Upper lobe of left lung (tissue), 6 donors: ENCODE data around the gene ANGPTL1. TPM values are rescaled to one million over a fixed set of nuclear protein-coding genes. Genes with fewer than 3 reads are reported as not detected.
"Not testable (repeated sequence)": the region's sequence is repeated elsewhere in the genome, so short reads cannot be mapped to it uniquely, and the experiment has no call there.

ENCODE experiments used
- ATAC-seq, 2 donors: fragments of 200-7000 bp; cut with Tn5 transposase; one replicate each; pipeline ENCODE4 v1.9.1; 2022; ENCODE audit warnings: mild to moderate bottlenecking in 2 of 2, moderate library complexity in 2 of 2; ENCODE audit not compliant: low FRiP score in 2 of 2
- DNase-seq, 2 donors: peaks; one replicate each; pipeline ENCODE4 v3.0.0-alpha.2; 2019 to 2020
- H3K27ac ChIP-seq, 4 donors: fragments of 200-600 bp; sonication (generic); one replicate each; pipeline ENCODE4 v1.5.1; 2016 to 2019
- H3K27me3 ChIP-seq, 4 donors: fragments of 200-600 bp; sonication (generic); one replicate each; pipeline ENCODE4 v1.5.1; 2017 to 2019
- H3K36me3 ChIP-seq, 4 donors: fragments of 200-600 bp; sonication (generic); one replicate each; pipeline ENCODE4 v1.5.1; 2016 to 2019
- H3K4me1 ChIP-seq, 4 donors: fragments of 200-600 bp; sonication (generic); one replicate each; pipeline ENCODE4 v1.5.1; 2018 to 2019
- H3K4me3 ChIP-seq, 4 donors: fragments of 200-600 bp; sonication (generic); one replicate each; pipeline ENCODE4 v1.5.1; 2017 to 2019; ENCODE audit warnings: mild to moderate bottlenecking in 2 of 4, moderate library complexity in 1 of 4
- H3K9me3 ChIP-seq, 4 donors: fragments of 200-600 bp; sonication (generic); one replicate each; pipeline ENCODE4 v1.5.1; 2018 to 2019
- CTCF ChIP-seq, 6 experiments: fragments of 450-650 bp in 4 of 6; fragments of 200-600 bp in 2 of 6; sonication (generic) in 2 of 6; IDR thresholded peaks; one replicate each; pipeline ENCODE4 v1.5.1; 2016 to 2019; ENCODE audit warnings: antibody characterized with exemption in 6 of 6
- EP300 ChIP-seq, 4 donors: sonication (generic); formaldehyde crosslinking; IDR thresholded peaks; one replicate each; pipeline ENCODE4 v1.5.1; 2017; ENCODE audit warnings: antibody characterized with exemption in 4 of 4, control low read depth in 2 of 4
- POLR2A ChIP-seq, 4 donors: fragments of 450-650 bp; IDR thresholded peaks; one replicate each; pipeline ENCODE4 v1.5.1; 2016 to 2017; ENCODE audit warnings: antibody characterized with exemption in 4 of 4, mild to moderate bottlenecking in 2 of 4
- POLR2AphosphoS5 ChIP-seq, 2 donors: sonication (generic); formaldehyde crosslinking; IDR thresholded peaks; one replicate each; pipeline ENCODE4 v1.5.1; 2017; ENCODE audit warnings: antibody characterized with exemption in 2 of 2
- WGBS, 2 donors: methylation state at CpG; one replicate each; pipeline ENCODE4 v1.1.5; 2017 to 2018; 5-methylcytosine and 5-hydroxymethylcytosine counted together
- total RNA-seq, 6 donors: library from RNA; depleted of rRNA in 4 of 6; stranded (reverse); fragments of >200 nt in 4 of 6; gene quantifications; one replicate each; pipeline versions ENCODE4 v1.1.0 to v1.2.1, GENCODE V29; 2016 to 2021
- donor health status: DM: no; HTN: no; CAD: no; lungs with moderate emphysema.
- donor health status: DM: no; HTN: yes; CAD: no; lungs with severe emphysema.

The ANGPTL1 gene
- total RNA-seq, 6 donors from 2014 or later, result 4.9 to 22.8 (median 15.8) TPM

- Histone ChIP-seq H3K4me1 (no peaks in the 10 kb centered on the region), H3K27ac (no peak overlapping the region), H3K9me3 (no peaks in the 10 kb centered on the region), H3K36me3 (no peaks in the 10 kb centered on the region), H3K4me3 (no peak overlapping the region), H3K27me3 (no peaks in the 10 kb centered on the region)
- TF ChIP-seq POLR2AphosphoS5 (IDR thresholded peaks at IDR 0.05) (no peak), EP300 (IDR thresholded peaks at IDR 0.05) (no peak), CTCF (IDR thresholded peaks at IDR 0.05) (no peak), POLR2A (IDR thresholded peaks at IDR 0.05) (no peak)
- no peak for ATAC-seq
- 94 to 95% methylated on average over 3 of the region's 3 CpGs for WGBS, 2 donors
- DNase-seq, result no peak
Measured at GRCh38 chr1:178862416-178862815, 8.5 kb downstream of the ANGPTL1 start.

GRCh38 chr1:178857126-178857525 lies 13.8 kb downstream of the ANGPTL1 start:
- TF ChIP-seq CTCF (IDR thresholded peaks at IDR 0.05), result no peak
- no peak for TF ChIP-seq EP300 (IDR thresholded peaks at IDR 0.05)
- TF ChIP-seq POLR2A (IDR thresholded peaks at IDR 0.05), result no peak
- no peak for TF ChIP-seq POLR2AphosphoS5 (IDR thresholded peaks at IDR 0.05)
- 96 to 97% methylated on average over 2 of the region's 2 CpGs for WGBS, 2 donors
- no peak overlapping the region for H3K4me3 ChIP-seq
- H3K4me1 ChIP-seq, result no peaks in the 10 kb centered on the region
- no peak for ATAC-seq
- no peaks in the 10 kb centered on the region for H3K27me3 ChIP-seq
- H3K27ac ChIP-seq, result no peak overlapping the region
- no peaks in the 10 kb centered on the region for H3K9me3 ChIP-seq
- H3K36me3 ChIP-seq, result no peaks in the 10 kb centered on the region
- DNase-seq, result no peak

- no peaks in the 10 kb centered on the region for H3K27me3 ChIP-seq
- no peak overlapping the region for H3K27ac ChIP-seq
- no peak for TF ChIP-seq EP300 (IDR thresholded peaks at IDR 0.05)
- no peak for TF ChIP-seq POLR2AphosphoS5 (IDR thresholded peaks at IDR 0.05)
- TF ChIP-seq POLR2A (IDR thresholded peaks at IDR 0.05), result no peak
- no peak for TF ChIP-seq CTCF (IDR thresholded peaks at IDR 0.05)
- no peak overlapping the region for H3K4me3 ChIP-seq
- H3K9me3 ChIP-seq, result no peaks in the 10 kb centered on the region
- whole genome bisulfite sequencing, 2 donors, result 86 to 91% methylated on average over 2 of the region's 2 CpGs
- ATAC-seq (no peak), DNase-seq (no peak)
- H3K4me1 ChIP-seq, result no peaks in the 10 kb centered on the region
- no peaks in the 10 kb centered on the region for H3K36me3 ChIP-seq
Measured at GRCh38 chr1:178849918-178850317, 21.0 kb downstream of the ANGPTL1 start.

GRCh38 chr1:178847919-178848318 lies 23.0 kb downstream of the ANGPTL1 start:
- not testable (repeated sequence) for H3K4me3 ChIP-seq, H3K4me1 ChIP-seq, H3K27me3 ChIP-seq, ATAC-seq, H3K36me3 ChIP-seq, H3K9me3 ChIP-seq, H3K27ac ChIP-seq, DNase-seq
- 94 to 100% methylated on average over 1 of the region's 1 CpG for WGBS, 2 donors

- no peak for TF ChIP-seq POLR2A (IDR thresholded peaks at IDR 0.05)
- TF ChIP-seq POLR2AphosphoS5 (IDR thresholded peaks at IDR 0.05), result no peak
- TF ChIP-seq EP300 (IDR thresholded peaks at IDR 0.05), result no peak
- no peak for TF ChIP-seq CTCF (IDR thresholded peaks at IDR 0.05)
- no peak for ATAC-seq
- no peaks in the 10 kb centered on the region for H3K36me3 ChIP-seq
- no peaks in the 10 kb centered on the region for H3K9me3 ChIP-seq
- H3K27ac ChIP-seq, result no peak overlapping the region
- no peaks in the 10 kb centered on the region for H3K4me1 ChIP-seq
- DNase-seq, result no peak
- 64 to 70% methylated on average over 2 of the region's 2 CpGs for WGBS, 2 donors
- no peak overlapping the region for H3K4me3 ChIP-seq
- no peaks in the 10 kb centered on the region for H3K27me3 ChIP-seq
Measured at GRCh38 chr1:178847396-178847849, 23.5 kb downstream of the ANGPTL1 start.
